ENCODE data around the gene PIK3C3.
"Not testable (repeated sequence)": the region's sequence is repeated elsewhere in the genome, so short reads cannot be mapped to it uniquely, and the experiment has no call there.

Gene PIK3C3

DNA sequence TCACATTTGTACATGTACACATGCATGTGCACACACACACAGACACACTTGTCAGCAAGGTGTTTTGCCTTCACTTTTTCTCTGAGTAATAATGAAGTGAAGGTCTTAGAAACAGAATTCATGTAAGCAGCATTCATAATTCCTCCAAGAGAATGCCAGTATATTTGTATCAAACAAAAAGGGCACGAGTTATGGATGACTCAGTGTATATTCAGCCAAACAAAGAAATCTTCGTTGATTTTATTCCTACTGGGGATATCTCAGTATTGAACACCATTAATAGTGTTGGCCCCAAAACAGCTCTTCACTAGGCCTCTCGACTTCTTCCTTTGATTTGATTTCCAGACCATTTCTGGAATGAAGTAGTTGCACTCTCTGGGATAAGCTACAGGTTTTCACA, 125.3 kb downstream of the PIK3C3 start:
- DNase-seq, result no peak

DNA sequence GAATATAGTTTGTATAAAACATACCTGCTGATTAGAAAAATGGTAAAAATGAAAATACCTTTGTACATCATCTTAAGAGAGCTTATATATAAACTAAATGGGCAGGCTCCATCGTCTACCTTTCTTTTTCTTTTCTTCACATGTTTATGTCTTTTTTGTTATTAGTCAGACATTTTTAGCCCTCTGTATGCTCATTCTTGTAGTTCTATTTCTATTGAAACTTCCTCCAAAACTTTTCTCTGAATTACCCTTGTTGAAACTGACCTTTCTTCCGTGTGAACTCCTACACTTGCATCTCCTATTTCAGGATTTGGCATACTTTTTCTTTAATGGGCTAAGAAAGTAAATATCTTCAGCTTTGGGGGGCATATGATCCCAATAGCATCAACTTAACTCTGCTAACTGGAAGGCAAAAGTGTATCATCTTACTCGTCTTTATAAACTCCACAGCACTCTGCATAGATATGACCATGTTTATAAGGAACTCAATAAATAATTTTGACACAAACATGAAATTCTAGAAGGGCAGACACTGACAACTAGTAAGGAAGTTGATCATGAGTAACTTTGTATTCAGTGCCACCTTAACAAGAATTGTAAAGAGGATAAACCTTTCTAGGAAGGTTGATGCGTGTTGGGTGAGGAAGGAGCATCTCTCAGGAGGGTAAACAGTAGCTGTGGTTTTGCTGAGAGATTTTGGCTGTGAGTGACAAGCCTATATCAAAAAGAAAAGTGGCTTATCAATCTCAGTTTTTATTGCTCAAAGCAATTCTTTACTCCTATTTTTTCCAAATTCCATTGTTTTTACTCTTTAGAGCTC, 127.6 kb downstream of the PIK3C3 start:
- no peak for DNase-seq

GRCh38 chr18:42086288-42086687, 131.3 kb downstream of the PIK3C3 start:
- no peak for DNase-seq

- no peak for DNase-seq
Measured at GRCh38 chr18:42087235-42087634, 132.2 kb downstream of the PIK3C3 start.

GRCh38 chr18:42087876-42088275, 132.8 kb downstream of the PIK3C3 start:
- no peak for DNase-seq

DNA sequence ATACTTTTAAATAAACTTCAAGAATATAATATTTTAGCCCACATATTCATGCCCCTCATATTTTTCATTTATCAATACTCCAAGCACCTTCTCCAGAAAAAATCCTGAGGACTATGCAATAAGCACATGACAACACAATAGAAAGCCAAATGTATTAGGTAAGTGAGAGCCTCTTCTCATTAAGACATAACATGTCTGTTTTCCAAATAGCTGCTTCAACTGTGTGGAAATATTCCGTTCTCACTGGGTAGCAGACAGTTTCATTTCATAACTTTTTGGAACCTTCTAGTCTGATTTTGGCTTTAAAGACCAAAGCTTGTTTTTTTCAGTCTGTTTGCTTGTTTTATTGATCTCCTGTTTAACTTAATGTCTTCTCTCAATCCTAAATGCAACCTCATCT, 137.8 kb downstream of the PIK3C3 start:
- no peak for DNase-seq

DNA sequence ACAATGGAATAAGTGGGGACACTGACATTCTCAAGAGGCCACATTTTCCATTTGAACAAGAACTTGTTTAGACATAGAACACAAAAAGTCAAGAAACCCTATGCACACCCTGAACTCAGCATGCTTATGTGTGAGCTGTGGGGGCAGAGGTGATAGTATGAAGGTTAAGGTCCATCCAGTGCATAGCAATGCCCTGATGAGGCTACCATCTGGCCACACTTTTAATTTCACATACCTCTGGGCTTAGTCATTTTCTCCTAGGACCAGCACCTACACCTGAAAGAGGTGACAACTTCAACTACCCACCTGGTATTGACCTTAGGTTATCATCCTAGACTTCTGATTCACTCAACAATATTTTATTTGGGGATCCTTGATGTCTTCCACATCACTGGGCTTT, 139.8 kb downstream of the PIK3C3 start:
- no peak for DNase-seq

GRCh38 chr18:42095732-42096377, 140.8 kb downstream of the PIK3C3 start:
- no peak for DNase-seq

DNA sequence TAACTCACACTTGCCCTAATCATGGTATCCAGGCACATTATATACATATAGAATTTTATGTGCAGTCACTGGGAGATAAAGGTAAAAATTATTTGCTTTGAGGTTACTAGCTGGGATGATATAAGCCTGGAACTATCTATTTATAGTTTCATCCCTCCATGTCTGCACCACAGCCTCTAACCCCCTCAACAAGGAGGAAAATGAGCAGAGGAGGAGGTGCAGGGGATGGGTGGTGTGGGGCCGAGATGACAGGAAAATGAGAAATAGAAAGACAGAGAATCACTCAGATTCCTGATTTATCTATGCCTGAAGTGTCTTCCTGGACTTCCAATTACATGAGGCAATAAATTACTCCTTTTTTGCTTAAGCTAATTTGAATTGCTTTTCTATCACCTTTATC, 145.2 kb downstream of the PIK3C3 start:
- DNase-seq, result no peak

DNA sequence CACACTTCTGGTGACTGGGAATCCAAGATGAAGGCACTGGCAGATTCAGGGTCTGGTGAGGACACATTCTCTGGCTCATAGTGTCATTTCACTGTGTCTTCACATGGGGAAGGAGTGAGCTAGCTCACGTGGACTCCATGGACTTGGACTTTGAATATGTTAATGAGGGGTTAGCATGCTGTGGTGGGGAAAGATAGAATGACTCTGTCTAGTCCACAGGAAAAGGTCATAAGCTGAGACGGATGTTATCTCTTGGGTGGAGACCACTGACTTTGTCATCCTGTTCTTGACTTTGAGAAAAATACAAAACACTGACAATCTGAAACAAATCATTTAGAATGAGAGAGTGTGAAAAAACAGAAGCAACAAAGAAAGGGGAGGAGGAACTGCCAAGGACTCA, 145.9 kb downstream of the PIK3C3 start:
- DNase-seq, result no peak

- no peak for DNase-seq
Measured at GRCh38 chr18:42105394-42105793, 150.4 kb downstream of the PIK3C3 start.

- no peak for DNase-seq
Measured at GRCh38 chr18:42106784-42107183, 151.8 kb downstream of the PIK3C3 start.

- DNase-seq, result no peak
Measured at GRCh38 chr18:42107287-42107686, 152.3 kb downstream of the PIK3C3 start.

- DNase-seq, result no peak
Measured at GRCh38 chr18:42107691-42108450, 152.8 kb downstream of the PIK3C3 start.

- not testable (repeated sequence) for DNase-seq
Measured at GRCh38 chr18:42112147-42112546, 157.1 kb downstream of the PIK3C3 start.

- peak; percentile 28 for DNase-seq
Measured at GRCh38 chr18:42112657-42113420, 157.8 kb downstream of the PIK3C3 start.

GRCh38 chr18:42113529-42114191, 158.6 kb downstream of the PIK3C3 start:
- DNase-seq, result peak; percentile 74

- peak; percentile 87 for DNase-seq
Measured at GRCh38 chr18:42114310-42114943, 159.4 kb downstream of the PIK3C3 start.

DNA sequence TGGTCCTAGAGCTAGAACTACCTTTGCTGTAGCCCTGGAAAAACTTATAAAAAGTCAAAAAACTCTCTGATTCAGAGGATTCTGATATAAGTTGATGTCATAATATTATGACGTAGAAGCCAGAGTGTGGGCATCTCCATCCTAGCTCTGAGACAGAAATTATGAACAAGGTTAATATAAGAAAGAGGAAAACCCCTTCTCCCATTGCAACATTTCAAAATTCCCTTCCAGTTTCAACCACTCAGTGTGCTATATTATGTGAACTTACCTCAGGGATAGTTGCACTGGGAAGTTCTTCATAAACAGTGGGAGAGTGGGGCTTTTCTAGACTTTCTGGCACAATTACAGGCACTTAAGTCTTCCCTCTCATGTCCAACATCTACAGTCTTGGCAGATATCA, 171.6 kb downstream of the PIK3C3 start:
- DNase-seq, result no peak

- no peak for DNase-seq
Measured at GRCh38 chr18:42131066-42131929, 176.3 kb downstream of the PIK3C3 start.

- no peak for DNase-seq
Measured at GRCh38 chr18:42131930-42132244, 176.9 kb downstream of the PIK3C3 start.
